GM19452 (cell line): ENCODE data around the gene GALNT3.

Experiments
- ATAC-seq: cut with Tn5 transposase; IDR thresholded peaks from one replicate; pipeline ENCODE4 v1.9.1; 2021; ENCODE audit not compliant: unreplicated experiment

The GALNT3 gene

DNA sequence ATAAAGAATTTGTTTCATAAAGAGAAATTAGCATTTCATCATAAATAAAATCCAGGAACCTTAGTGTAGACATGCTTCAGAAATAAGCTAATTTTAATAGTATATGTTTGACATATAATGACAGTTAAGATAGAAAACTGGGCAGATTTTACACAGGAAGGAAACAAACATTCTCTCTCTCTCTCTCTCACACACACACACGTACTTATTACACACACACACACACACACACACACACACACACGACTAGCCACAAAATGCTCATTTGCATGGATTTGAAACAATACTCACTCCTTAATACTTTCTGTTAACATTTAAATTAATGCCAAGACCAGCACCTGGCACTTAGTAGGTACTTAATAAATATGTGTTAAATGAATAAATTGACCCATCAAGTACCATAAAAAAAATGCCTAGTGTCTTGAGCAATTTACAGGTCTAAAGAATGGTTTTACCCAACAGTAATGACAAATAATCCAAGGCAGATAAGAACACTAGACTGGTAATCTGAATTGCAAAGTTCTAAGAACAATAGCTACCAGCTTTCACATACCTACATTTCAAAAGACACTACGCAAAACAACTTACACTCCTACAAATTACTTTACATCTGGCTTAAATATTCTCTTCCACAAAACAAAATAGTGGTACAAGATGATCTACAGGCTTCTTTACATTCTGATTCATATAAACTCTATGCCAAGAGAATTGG is 2.9 kb upstream of the GALNT3 start:
- no peak for ATAC-seq

DNA sequence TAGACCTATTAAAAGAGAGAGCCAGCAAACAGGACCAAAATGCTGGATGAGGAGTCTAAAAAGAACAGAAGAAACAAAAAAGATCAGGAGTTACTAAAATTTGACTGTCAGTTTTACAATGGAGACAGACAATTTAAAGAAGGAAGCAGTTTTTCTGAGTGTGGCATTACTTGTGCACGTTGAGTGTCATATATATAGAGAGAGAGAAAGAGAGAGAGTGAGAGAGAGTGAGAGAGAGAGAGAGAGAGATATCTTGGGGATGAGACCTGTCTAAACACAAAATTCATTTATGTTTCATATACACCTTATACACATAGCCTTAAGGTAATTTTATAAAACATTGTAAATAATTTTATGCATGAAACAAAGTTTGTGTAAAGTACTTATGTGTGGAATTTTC is 2.1 kb upstream of the GALNT3 start:
- no peak for ATAC-seq

DNA sequence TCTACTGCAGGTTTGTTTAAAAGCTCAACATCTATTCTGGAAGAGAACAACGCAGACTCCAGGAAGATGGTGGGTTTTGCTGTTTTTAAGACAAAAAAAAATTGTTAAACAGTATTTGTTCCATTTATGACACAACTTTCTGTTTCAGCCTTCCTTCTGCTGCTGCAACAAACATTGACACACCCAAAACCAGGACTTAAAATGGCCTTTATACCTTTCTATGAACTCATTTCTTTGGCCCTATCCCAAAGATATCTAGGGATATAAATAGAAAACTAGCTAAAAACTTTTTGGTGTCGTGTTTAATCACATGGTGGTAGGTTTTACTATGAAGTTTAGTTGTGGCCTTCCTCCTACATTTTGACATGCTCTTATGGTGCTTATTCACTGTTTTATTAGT is 964 bp upstream of the GALNT3 start:
- peak; percentile 14 for ATAC-seq

DNA sequence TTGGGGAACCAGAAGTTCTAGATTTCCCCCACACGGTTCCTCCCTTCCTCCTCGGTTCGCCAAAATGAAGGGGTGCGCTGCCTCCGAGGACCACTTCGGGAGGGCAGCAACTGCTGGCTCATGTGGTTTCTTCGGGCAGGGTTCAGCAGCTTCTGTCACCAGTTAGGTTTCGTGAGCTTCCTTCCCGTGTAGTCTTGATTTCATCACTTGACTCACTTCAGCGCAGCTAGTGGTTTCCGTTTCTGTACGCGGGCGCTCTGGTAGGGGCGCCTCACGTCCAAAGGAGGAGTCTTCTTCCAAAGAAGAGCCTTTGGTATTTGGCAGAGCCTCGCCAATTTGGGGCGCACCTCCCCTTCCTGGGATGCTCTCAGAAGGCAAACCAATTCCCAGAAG is 485 bp upstream of the GALNT3 start:
- peak; percentile 97 for ATAC-seq

DNA sequence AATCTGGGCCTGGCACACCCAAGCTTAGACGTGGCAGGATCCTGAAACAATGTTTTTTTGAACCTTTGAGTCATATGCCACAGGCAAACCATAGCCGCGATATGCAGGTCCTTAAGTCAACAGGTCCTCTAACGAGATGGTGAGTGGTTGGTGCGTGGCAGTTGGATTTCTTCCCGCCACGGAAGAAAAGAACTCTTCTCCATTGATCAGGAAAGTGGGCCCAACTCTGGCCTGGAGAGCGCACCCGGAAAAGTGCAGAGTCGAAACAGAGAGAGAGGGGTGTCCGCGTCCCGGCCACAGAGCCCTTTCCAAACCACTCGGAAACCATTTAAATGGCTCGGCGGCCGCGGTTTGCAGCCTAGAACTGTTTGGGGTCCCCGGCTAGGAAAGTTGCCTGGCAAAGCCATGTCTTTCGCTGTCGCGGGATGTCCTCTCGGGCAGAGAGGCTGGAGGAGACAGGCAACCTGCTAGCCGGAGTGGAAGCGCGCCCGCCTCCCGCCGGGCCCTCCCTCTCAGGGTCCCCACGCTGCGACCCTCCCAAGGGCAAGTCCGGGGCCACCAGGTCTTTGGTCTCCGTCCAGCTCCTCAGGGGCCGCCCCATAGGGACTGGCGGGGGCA is 777 bp downstream of the GALNT3 start:
- no peak for ATAC-seq

DNA sequence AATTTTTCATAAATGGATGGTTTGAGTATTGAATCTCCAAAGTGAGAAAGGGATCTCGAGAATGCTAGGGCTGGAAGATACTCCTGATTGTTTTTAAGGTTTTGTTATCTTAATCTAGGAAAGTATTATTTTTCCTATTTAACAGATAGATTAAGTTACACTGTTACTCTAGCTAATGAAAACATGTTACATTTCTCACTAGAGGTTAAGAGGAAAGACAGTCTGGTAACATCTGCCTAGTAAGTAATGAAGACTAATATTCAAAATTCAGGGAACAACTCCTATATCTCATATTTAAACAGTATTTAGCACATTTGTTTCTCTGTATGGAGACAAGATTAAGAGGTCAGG is 2.0 kb downstream of the GALNT3 start:
- no peak for ATAC-seq

DNA sequence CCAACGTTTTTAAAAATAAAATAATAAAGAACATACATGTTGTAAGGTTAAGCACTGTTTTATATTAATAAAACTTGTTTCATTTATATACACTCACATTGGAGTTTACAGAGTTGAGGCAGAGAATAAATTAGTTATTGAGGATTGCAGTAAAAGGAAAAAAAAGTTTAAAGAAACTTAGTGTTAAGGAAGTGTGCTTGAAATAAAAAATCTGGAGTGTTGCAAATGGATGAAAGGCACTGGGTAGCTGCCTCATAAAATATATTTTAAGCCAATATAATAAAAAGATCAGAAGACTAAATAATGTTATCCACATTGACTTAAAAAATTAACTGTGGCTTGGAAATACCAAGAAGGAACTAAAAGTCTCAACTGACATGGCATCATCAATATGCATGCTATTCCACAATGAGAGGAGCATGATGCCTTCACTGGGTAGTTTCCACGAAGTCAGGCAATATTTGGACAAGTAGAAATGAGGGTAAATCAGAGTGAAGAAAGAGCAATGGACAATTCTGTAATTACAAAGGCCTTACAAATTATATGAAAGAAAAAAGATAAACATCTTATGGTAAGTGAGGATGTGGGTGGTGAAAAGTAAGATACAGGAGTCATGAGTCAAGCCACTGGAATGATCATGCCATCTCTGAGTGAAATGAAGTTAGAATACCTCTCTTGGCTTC is 2.5 kb downstream of the GALNT3 start:
- no peak for ATAC-seq

DNA sequence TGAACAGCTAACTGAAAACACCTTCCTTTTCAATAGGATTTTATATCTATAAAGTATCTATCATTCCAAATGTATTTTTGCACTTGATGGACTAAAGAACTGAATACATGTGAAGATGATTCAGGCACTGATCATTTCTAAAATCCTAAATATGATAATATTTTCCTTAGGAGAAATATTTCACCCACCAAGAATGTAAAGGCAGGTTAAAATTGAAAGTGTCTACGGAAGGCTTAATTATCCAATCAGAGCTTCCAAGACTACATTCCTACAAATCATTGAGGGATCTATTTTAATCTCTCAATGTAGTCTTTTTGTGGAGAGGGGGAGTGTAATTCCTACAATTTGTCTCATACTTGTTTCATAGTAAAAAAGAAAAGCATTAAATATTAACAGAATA is 3.6 kb downstream of the GALNT3 start:
- no peak for ATAC-seq

DNA sequence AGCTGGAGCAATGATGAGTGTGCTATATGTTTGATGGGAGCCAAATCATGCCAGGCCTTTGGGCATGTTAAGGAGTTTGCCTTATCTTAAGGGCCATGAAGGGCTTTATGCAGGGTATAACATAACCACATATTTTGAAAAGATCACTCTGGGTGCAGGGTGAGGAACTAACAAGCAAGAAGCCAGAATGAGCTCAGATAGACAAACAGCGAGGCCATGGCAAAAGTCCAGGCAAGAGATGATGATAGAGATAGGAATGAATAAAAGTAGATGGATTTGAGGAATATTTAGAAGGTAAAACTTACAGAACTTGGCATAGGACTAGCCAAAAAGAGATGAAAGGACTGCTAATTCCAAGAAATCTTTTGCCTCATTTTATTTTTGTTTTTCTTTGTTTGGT is 6.7 kb downstream of the GALNT3 start:
- ATAC-seq = no peak

DNA sequence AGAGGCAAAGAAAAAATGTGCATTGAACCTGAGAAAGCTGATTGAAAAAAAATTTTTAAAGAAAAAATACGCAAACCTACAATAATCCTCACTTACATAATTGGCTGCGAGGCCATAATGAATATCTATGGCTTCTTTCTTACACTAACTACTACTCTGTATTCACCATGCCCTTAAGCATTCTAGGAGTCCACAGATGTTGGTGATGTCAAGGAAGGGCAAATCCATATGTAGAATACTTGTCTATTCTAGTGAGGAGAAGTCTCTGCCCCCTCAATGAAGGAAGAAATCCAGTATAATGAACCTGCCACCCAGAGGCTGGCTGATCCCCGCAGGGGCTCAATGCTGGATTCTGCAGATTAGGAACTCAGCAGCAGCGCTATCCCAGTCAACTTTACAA is 14.3 kb downstream of the GALNT3 start:
- no peak for ATAC-seq

DNA sequence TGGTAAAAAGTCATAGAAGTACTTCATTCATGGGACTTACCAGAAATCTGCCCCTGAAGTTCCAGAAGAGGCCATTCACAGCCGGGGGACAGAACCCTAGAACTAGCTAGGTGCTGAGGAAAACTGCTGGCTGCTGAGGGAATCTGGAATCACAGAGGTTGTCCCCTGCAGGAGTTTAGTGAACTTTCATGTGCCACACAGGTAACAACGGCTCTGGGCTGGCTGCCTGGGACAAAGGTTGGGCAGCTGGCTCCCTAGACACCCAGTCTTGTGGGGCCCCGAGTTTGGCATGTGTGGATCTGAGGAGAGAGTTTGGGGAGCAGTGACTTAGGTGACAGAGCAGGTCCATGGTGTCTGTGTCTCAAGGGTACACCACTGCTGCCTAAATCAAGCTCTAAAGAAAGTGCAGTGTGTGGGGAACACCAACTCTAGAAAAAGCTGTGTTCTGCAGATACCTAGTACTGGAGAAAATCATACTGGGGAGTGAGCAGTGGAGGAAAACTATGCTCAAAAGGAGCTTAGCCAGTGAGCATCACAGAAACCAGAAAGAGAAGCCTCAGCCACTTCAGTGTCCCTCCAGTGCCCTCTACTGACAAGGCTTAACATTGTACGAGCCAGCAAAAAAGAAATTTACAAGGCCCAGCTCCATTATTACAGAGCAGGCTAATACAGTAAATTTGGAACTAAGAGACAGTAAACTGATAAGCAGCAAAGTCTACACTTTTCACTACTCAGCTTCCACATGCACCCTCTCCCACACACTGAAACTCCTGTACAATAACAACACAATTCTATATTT is 15.2 kb downstream of the GALNT3 start:
- ATAC-seq = no peak

DNA sequence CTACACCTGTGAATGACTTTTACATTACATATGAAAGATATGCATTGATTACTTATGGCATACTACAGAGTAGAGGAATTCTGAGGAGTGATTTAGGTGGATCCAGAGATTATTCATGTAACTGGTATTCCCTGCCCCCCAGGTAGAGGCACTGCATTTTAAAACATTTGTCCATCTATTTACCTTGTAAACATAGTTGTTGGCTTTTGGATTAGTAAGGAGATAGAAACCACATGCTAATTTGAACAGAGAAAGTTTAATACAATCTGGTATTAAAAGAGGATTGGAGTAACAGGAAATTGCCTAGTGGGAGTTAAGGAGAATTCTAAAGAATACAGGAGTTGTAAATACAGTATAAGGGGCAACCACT is 15.9 kb downstream of the GALNT3 start:
- ATAC-seq = no peak

DNA sequence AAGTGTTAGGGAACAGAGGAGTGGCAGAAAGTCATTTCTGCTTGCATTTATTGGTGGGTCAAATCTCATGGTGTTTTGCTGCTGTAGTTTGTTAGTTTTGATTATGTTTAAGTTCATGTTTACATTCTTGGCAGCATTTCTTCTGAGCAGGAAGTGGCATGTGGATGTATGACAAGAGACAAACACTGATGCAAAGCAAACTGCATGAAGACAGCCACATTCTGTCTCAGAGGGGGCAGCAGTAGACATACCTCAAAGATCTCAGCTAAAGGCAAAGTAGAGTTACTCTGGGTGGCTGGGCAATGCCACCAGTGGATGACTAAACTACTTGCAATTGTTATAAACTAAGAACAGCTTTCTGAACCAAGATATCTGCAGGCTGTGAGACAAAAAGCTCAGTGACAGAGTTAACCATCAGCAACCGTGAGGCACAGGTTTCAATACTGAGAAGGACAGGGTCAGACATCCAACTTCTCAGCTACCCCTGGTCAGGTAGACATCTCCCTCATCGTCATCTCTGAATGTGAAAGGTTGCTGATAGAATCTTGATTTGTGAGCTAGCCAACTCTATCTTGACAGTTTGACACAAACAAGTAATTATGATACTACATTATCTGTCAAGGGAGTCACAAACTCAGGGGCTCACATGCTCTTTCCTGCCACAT is 16.4 kb downstream of the GALNT3 start:
- ATAC-seq = no peak

DNA sequence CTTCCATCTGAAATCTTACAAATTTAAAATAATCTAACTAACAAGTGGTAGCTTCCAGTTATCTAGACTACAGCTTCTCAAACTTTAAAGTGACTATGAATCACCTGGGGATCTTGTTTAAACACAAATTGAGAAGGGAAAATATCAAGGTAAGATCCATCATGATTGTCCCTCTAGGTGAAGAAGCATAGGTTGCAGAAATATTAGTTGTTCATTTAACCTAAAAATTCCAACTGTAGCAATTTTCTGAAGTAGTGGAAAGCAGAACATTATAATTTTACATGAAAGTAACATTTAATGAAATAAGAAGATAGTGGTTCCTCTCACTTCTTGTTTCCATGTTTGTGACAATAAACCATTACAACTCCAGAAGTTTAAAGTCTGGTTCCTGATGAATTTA is 17.3 kb downstream of the GALNT3 start:
- no peak for ATAC-seq

DNA sequence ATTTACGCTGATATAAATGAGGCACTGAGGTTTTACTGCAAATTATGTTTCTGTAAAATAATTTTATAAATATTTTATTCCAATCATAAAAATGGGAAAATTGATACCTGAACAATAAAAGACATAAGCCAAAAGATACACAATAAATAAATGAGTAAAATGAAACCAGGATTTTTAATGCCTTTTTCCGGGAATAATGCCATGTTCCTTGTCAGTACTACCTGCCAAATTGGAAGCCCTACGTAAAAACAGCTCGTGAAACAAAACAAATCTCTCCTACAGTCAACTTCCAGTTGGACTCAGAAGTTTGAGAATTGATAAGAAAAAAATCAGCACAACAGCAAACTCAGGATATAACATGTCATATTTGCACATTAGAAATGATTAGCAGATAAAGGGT is 18.0 kb downstream of the GALNT3 start:
- ATAC-seq = no peak

DNA sequence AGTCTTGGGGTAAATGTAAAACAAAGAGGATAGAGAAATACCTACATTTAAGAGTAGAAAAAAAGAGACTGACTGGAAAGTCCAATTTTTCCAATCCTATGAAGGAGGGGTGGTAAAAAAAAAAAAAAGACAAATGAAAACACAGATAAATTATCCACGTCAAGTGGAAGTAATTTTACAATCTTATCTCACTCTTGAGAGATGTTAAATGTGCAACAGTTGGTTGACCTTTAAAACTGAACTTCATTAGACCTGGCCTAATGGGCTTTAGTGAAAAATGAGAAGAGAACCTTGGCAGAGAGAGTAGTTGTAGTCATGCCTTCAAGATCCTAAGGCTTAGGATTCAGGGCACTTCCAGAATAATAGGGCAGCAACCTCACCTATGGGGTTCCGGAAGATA is 20.4 kb downstream of the GALNT3 start:
- ATAC-seq = no peak

DNA sequence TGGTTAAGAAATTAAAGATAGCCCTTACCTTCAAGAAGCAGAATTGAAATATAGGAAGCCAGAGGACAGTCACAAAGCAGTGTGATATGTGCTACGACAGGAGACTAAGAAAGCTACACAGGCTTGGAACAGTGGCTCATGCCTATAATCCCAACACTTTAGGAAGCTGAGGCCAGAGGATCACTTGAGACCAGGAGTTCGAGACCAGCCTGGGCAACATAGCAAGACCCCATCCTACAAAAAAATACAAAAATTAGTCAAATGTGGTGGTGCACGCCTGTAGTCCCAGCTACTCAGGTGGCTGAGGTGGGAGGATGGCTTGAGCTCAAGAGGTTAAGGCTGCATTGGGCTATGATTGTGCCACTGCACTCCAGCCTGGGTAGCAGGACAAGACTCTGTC is 21.9 kb downstream of the GALNT3 start:
- no peak for ATAC-seq

DNA sequence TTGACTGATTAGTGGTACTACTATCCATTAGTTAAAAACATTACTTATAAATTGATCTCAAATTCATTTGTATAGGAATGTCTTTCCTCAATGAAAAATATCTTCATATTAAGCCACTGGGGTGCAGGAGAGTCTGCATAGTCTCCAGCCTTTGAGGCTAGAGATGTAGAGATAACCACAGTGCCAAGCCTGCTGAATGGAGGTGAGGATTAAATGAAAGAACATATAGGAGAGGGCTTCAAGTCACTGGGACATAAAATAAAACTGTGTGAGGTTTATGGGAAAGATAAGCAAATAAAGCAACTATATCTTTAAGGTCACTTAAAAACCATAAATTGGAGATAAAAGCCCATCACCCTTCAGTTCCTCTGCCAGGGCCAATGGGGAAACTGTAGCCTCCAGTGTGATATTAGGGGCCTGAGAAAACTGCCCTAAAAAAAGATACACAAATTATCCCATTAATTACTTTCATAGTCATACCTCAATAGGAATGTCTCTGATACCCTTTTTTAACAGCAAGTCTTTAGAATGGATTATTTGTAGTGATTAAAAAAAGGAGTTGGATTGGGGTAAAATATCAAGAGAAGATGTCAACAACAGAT is 27.6 kb downstream of the GALNT3 start:
- no peak for ATAC-seq

DNA sequence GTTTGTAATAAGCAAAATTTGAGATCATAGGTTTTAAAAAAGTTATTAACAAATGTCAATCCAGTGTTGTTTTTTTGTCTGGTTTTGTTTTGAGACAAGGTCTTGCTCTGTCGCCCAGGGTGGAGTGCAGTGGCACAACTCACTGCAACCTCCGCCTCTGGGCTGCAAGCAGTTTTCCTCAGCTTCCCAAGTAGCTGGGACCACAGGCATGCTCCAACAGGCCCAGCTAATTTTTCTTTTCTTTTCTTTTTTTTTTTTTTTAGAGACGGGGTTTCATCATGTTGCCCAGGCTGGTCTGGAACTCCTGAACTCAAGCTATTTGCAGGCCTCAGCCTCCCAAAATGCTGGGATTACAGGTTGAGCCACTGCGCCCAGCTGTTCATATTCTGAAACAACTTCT is 31.3 kb downstream of the GALNT3 start:
- ATAC-seq = no peak

DNA sequence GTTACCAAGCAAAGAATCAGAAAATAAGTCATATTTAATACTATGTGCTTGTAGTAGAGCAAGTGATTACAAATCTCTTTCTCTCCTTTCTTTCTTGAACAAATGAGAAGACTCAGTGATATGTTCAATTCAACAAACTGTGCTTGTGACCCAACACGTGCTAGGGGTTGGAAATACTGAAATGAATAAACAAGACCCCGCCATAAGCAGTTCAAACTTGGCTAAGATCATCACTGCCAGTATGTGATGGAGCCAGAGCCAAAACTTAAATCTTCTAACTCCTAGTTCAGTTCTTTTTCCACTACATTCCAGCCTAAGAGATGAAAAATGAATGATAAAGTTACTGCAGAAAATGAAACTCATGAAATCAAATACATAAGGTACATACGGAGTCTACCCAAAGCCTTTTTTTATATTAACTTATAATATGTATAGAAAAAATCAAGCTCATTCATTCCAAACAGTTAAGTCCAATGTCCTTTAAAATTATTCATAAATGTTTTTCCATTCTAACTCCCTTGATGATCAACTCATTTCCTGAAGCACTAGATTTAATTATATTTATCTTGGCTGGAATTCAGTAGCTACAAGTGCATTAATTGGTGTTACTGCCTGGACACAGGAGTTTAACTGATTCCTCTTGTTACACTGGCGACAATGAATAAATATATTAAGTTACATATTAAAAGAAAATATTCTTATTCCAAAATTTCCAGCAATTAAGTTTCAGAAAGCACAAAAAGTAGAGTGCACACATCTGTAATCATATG is 36.0 kb downstream of the GALNT3 start:
- ATAC-seq = no peak
